Measurements from ENCODE around the gene ARHGAP15.

Gene ARHGAP15

GRCh38 chr2:143169105-143169504 lies 39.9 kb downstream of the ARHGAP15 start:
- DNase-seq (ENCODE audit: low read depth), result no peak

- peak; percentile 42 for DNase-seq (ENCODE audit: low read depth)
Measured at GRCh38 chr2:143171817-143172216, 42.6 kb downstream of the ARHGAP15 start.

GRCh38 chr2:143175438-143175837 lies 46.2 kb downstream of the ARHGAP15 start:
- no peak for DNase-seq (ENCODE audit: low read depth)

GRCh38 chr2:143176606-143177005 lies 47.4 kb downstream of the ARHGAP15 start:
- no peak for DNase-seq (ENCODE audit: low read depth)

GRCh38 chr2:143177096-143177786 lies 48.0 kb downstream of the ARHGAP15 start:
- DNase-seq (ENCODE audit: low read depth), result peak; percentile 8

- no peak for DNase-seq (ENCODE audit: low read depth)
Measured at GRCh38 chr2:143181494-143181893, 52.3 kb downstream of the ARHGAP15 start.

GRCh38 chr2:143182649-143183048 lies 53.4 kb downstream of the ARHGAP15 start:
- DNase-seq (ENCODE audit: low read depth), result no peak

- DNase-seq (ENCODE audit: low read depth), result no peak
Measured at GRCh38 chr2:143183804-143184463, 54.7 kb downstream of the ARHGAP15 start.

GRCh38 chr2:143186876-143187275 lies 57.7 kb downstream of the ARHGAP15 start:
- no peak for DNase-seq (ENCODE audit: low read depth)

GRCh38 chr2:143190431-143190830 lies 61.2 kb downstream of the ARHGAP15 start:
- DNase-seq (ENCODE audit: low read depth), result no peak

- DNase-seq (ENCODE audit: low read depth), result no peak
Measured at GRCh38 chr2:143192106-143192505, 62.9 kb downstream of the ARHGAP15 start.

- DNase-seq (ENCODE audit: low read depth), result no peak
Measured at GRCh38 chr2:143192716-143193115, 63.5 kb downstream of the ARHGAP15 start.

- DNase-seq (ENCODE audit: low read depth), result no peak
Measured at GRCh38 chr2:143193121-143193520, 63.9 kb downstream of the ARHGAP15 start.

GRCh38 chr2:143195511-143195910 lies 66.3 kb downstream of the ARHGAP15 start:
- DNase-seq (ENCODE audit: low read depth), result no peak

GRCh38 chr2:143204062-143204461 lies 74.8 kb downstream of the ARHGAP15 start:
- DNase-seq (ENCODE audit: low read depth), result no peak

GRCh38 chr2:143205106-143205764 lies 76.0 kb downstream of the ARHGAP15 start:
- peak; percentile 42 for DNase-seq (ENCODE audit: low read depth)

GRCh38 chr2:143209570-143210445 lies 80.6 kb downstream of the ARHGAP15 start:
- DNase-seq (ENCODE audit: low read depth), result no peak

- no peak for DNase-seq (ENCODE audit: low read depth)
Measured at GRCh38 chr2:143210446-143210819, 81.2 kb downstream of the ARHGAP15 start.

- no peak for DNase-seq (ENCODE audit: low read depth)
Measured at GRCh38 chr2:143217512-143218115, 88.4 kb downstream of the ARHGAP15 start.

- DNase-seq (ENCODE audit: low read depth), result no peak
Measured at GRCh38 chr2:143218621-143219020, 89.4 kb downstream of the ARHGAP15 start.

- no peak for DNase-seq (ENCODE audit: low read depth)
Measured at GRCh38 chr2:143219266-143219665, 90.0 kb downstream of the ARHGAP15 start.

- no peak for DNase-seq (ENCODE audit: low read depth)
Measured at GRCh38 chr2:143223556-143223955, 94.3 kb downstream of the ARHGAP15 start.

All from ELR (cell line).